ENCODE results near the gene CHST1.

Gene CHST1

DNA sequence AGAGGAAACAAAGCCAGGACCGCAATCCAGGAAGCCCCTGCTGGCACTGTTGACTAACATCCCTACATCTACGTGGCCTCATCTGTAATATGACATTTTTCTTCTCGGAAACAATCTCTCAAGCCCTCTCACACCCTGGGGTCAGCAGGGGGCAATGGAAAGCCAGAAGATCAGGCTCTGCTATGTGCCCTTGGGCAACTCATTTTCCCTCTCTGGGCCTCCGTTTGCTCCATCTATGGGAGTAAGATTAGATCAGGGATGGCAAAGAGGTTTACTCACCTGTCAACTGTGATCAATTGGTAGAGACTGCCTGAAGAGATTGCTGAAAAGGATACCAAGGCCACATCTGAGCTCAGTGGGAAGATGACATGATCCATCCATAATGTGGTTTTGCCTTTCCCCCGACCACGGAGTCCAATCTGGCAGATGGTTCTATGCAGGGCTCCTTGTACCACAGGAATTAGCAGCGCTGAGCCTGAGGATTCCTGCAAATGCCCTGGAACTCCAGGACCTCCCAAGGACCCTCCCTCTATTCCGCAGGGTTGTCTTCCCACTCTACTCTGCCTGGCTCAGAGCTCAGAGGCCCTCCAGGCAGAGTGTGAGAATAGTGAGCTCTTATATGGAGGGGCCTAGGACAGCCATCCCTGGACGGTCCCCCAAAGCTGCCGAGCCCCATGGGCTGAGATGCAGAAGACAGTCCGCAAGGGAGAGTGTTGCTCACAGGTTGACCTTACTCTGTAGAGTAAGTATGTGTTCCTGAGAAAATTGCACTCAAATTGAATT is 66.1 kb downstream of the CHST1 start:
- no peak for DNase-seq

Measured in amniotic stem cell (primary cell).